GM12878 (cell line): ENCODE results near the gene GALNT12. TPM values are rescaled to one million over a fixed set of nuclear protein-coding genes. Genes with fewer than 3 reads are reported as not detected.

ENCODE experiments used
- ATAC-seq: fragments of 200-7000 bp; cut with Tn5 transposase; 3 replicates; pipeline ENCODE4 v1.9.1; 2020; ENCODE audit warnings: mild to moderate bottlenecking, moderate library complexity
- BruUV-seq: library from RNA; stranded (reverse); fragments of 400-500 nt; replicated peaks from 2 replicates; lab custom pipeline; 2021; lab: Mats Ljungman, UMichigan
- CTCF ChIA-PET: fragments of 300-600 bp; sonication (Branson Sonifier 250); formaldehyde crosslinking; extraction: SDS; loops from one replicate; lab custom pipeline; 2021; ENCODE audit warnings: inconsistent platforms; lab: Yijun Ruan, JAX
- POLR2A ChIA-PET: fragments of 350-600 bp; formaldehyde crosslinking; extraction: SDS; loops from one replicate; lab custom pipeline; 2021; ENCODE audit warnings: inconsistent platforms; lab: Charles Lee
- RAD21 ChIA-PET: fragments of 300-600 bp; sonication (Branson Sonifier 250); formaldehyde crosslinking; loops from one replicate; lab custom pipeline; 2023; ENCODE audit warnings: antibody characterized with exemption; ENCODE audit not compliant: unreplicated experiment; lab: Charles Lee
- SMC1A ChIA-PET: fragments of 300-600 bp; sonication (Branson Sonifier 250); formaldehyde crosslinking; loops from one replicate; lab custom pipeline; 2023; ENCODE audit not compliant: unreplicated experiment, uncharacterized antibody; lab: Charles Lee
- DNase-seq: peaks from one replicate; pipeline ENCODE4 v3.0.0-alpha.2; 2011; ENCODE audit warnings: low read depth, low spot score
- FAIRE-seq: peaks from 3 replicates; lab custom pipeline; 2011; peaks lifted over from hg19 to GRCh38; lab: Jason Lieb, UNC
- H2AFZ ChIP-seq: 2 replicates; pipeline ENCODE4 v1.6.0; 2011; ENCODE audit warnings: low read depth, low read length, control low read depth; ENCODE audit not compliant: control insufficient read depth
- H3K27ac ChIP-seq: 2 replicates; pipeline ENCODE4 v1.5.1; 2011; ENCODE audit warnings: control low read depth; ENCODE audit not compliant: control insufficient read depth, insufficient read depth
- H3K27me3 ChIP-seq, 2 experiments: replicated peaks in 1 of 2; 2 replicates each; pipeline versions ENCODE4 v1.6.0 to v1.6.1; 2011; ENCODE audit warnings: low read length in 1 of 2; ENCODE audit not compliant: control insufficient read depth in 2 of 2, insufficient read depth in 2 of 2
- H3K36me3 ChIP-seq, 2 experiments: 2 replicates each; pipeline ENCODE4 v1.5.1; 2011; ENCODE audit warnings: low read length in 1 of 2; ENCODE audit not compliant: control insufficient read depth in 2 of 2, insufficient read depth in 2 of 2
- H3K4me1 ChIP-seq: 2 replicates; pipeline ENCODE4 v1.6.1; 2011; ENCODE audit warnings: mild to moderate bottlenecking, low read length, moderate library complexity, mixed read lengths; ENCODE audit not compliant: control insufficient read depth, insufficient read depth
- H3K4me2 ChIP-seq: 2 replicates; pipeline ENCODE4 v1.6.0; 2011; ENCODE audit warnings: control low read depth; ENCODE audit not compliant: control insufficient read depth, insufficient read depth
- H3K4me3 ChIP-seq: fragments of 200-600 bp; sonication (generic); 2 replicates; pipeline ENCODE4 v1.5.1; 2016
- H3K79me2 ChIP-seq: 2 replicates; pipeline ENCODE4 v1.6.0; 2011; ENCODE audit warnings: low read length; ENCODE audit not compliant: control insufficient read depth, insufficient read depth
- H3K9ac ChIP-seq: 2 replicates; pipeline ENCODE4 v1.8.0; 2011; ENCODE audit warnings: low read length, control low read depth, mixed read lengths; ENCODE audit not compliant: control insufficient read depth, insufficient read depth
- H3K9me3 ChIP-seq: replicated peaks from 3 replicates; pipeline ENCODE4 v1.5.1; 2011; ENCODE audit warnings: mild to moderate bottlenecking, low read length; ENCODE audit not compliant: control insufficient read depth, insufficient read depth
- H4K20me1 ChIP-seq: 2 replicates; pipeline ENCODE4 v1.6.0; 2011; ENCODE audit not compliant: control insufficient read depth, insufficient read depth
- MAX ChIP-seq: IDR thresholded peaks from 2 replicates; pipeline ENCODE4 v1.6.1; 2012; ENCODE audit warnings: low read depth, low read length, improper control_type of control experiment
- PRDM15 ChIP-seq: fragments of 450-650 bp; formaldehyde crosslinking; IDR thresholded peaks from 2 replicates; pipeline ENCODE4 v1.4.0; 2020; ENCODE audit warnings: mild to moderate bottlenecking, moderate library complexity
- SUPT20H ChIP-seq: IDR thresholded peaks from 2 replicates; pipeline ENCODE4 v1.6.1; 2011; ENCODE audit warnings: low read depth, mild to moderate bottlenecking, low read length, moderate library complexity, borderline replicate concordance; ENCODE audit not compliant: control insufficient read depth
- WRNIP1 ChIP-seq: IDR thresholded peaks from 2 replicates; pipeline ENCODE4 v1.6.1; 2011; ENCODE audit warnings: low read depth, low read length, improper control_type of control experiment, borderline replicate concordance
- ZNF217 ChIP-seq: fragments of 450-650 bp; IDR thresholded peaks from 2 replicates; pipeline ENCODE4 v1.6.1; 2017; ENCODE audit warnings: antibody characterized with exemption, mild to moderate bottlenecking
- WGBS: methylation state at CpG from one replicate; pipeline ENCODE4 v1.1.6; 2016; ENCODE audit warnings: low lambda C conversion rate; ENCODE audit not compliant: insufficient replicate concordance, insufficient coverage; ENCODE audit errors: missing lambda C conversion rate; 5-methylcytosine and 5-hydroxymethylcytosine counted together
- in situ Hi-C: fragments of 300-500 bp; cut with MboI; formaldehyde crosslinking; loops from 9 replicates; pipeline ENCODE4 v1.14.3; 2018; ENCODE audit warnings: mixed read lengths
- intact Hi-C: fragments of 100-400 bp; cut with micrococcal nuclease; formaldehyde crosslinking; loops from one replicate; pipeline ENCODE4 v1.14.2; 2022; ENCODE audit not compliant: unreplicated experiment
- polyA plus RNA-seq, 11 experiments: library from polyadenylated mRNA; depleted of rRNA in 4 of 11; unstranded in 6 of 11; stranded (reverse) in 5 of 11; fragments of >200 nt; fragmentation: Nextera tagmentation in 4 of 11; fragmentation: Illumina TruSeq in 1 of 11; extraction: Ambion mirVana in 4 of 11; extraction: Trizol in 1 of 11; gene quantifications; 1 replicate in 1 of 11; 2 replicates in 10 of 11; pipeline versions ENCODE4 v1.2.1 to v1.2.3, GENCODE V29; 2011 to 2016; ENCODE audit warnings: inconsistent platforms in 2 of 11, missing spikeins in 2 of 11, low read depth in 1 of 11
- total RNA-seq, 4 experiments: library from RNA; depleted of rRNA in 3 of 4; stranded (reverse); fragments of >200 nt in 3 of 4; fragmentation: Illumina TruSeq in 1 of 4; extraction: Trizol in 1 of 4; gene quantifications; 2 replicates each; pipeline versions ENCODE4 v1.2.1 to v1.2.3, GENCODE V29; 2013 to 2021

Gene GALNT12
- total and polyA plus RNA-seq, 10 of the 15 experiments (the other 5 are each of a cell fraction or from before 2014, with no cell fraction given) = 0.13 to 5.3 (median 3.2) TPM

DNA sequence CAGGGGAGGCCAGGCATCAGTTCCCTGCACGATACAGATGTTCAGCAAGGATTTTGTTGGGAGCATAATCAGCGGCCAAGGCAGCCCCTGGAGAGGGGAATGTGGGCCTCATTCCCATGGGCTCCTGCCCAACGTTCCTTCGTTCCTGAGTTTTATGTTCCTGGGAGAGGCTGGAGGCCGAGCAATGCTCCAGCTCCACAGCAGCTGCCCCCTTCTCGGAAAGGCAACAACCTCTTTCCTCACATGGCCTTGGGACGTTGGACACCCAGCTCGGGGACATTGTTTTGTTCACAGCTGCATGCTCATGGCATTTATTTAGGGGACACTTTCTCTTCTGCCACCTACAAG is 72.5 kb downstream of the GALNT12 start (continued):
- TF ChIP-seq PRDM15 (CRISPR knock-in tag) (no peak), SUPT20H (no peak), MAX (no peak)

DNA sequence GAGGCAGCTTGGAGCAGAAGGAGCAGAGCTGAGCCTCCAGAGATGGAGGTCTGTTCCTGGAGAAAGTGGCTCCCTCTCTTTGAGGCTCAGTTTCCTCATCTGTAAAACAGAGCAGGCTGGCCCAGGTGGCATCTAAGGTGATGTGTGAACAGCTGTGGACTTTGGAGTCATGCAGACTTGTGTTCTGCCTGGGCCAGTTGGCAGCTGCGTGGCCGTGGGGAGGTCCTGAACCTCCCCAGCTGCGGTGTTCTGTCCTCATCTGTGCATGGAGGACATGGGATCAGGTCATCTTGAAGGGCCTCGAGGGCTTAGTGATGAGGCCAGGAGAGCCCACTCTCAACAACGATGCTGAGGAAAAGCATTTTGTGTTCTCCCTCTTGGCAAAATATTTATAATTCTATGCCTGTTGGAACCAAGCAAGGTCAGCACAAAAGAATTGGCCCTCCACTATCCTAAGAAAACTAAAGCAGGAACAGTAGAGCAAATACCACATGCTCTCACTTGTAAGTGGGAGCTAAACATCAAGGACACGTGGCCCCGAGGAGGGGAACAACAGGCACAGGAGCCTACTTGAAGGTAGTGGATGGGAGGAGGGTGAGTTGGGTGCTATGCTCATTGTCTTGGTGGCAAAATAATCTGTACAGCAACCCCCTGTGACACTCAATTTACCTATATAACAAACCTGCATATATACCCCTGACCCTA is 73.0 kb downstream of the GALNT12 start:
- no peaks in the 10 kb centered on the region for H3K9me3 ChIP-seq
- no peak overlapping the region for H3K4me3 ChIP-seq
- H3K79me2 ChIP-seq = no peaks in the 10 kb centered on the region
- no peaks in the 10 kb centered on the region for H3K36me3 ChIP-seq
- H2AFZ ChIP-seq = no peak overlapping the region
- TF ChIP-seq WRNIP1 (no peak), ZNF217 (no peak)
- TF ChIP-seq, all 136 proteins: peak for 0
- intact Hi-C loops (no loop called here), in situ Hi-C loops (no loop called here)
- FAIRE-seq (no peak), DNase-seq (no peak), ATAC-seq (no peak)
- WGBS = 2% methylated on average over 7 of the region's 7 CpGs
- Histone ChIP-seq H3K27me3 (peaks cover 0 to 6% of the 10 kb centered on the region in 2 experiments; a peak in 2 of 4 replicates), H3K4me2 (no peak overlapping the region), H4K20me1 (no peaks in the 10 kb centered on the region), H3K9ac (no peak overlapping the region), H3K27ac (no peak overlapping the region), H3K4me1 (no peaks in the 10 kb centered on the region)
- no TSS peak for BruUV-seq
- ChIA-PET RAD21 (no interaction called here), CTCF (no interaction called here), SMC1A (no interaction called here), POLR2A (no interaction called here)
